PFSK-1 (cell line): ENCODE data around the gene PLXNC1.

Experiments used
- FOXP2 ChIP-seq: optimal IDR thresholded peaks from 2 replicates; pipeline ENCODE3; 2011; ENCODE audit warnings: borderline replicate concordance, control low read depth, inconsistent platforms; ENCODE audit not compliant: insufficient read depth; ENCODE audit errors: extremely low read length, extremely low read depth
- POLR2AphosphoS5 ChIP-seq: IDR thresholded peaks from 2 replicates; pipeline ENCODE4 v1.6.1; 2012; ENCODE audit warnings: low read depth, mild to moderate bottlenecking, control low read depth, low read length, moderate library complexity
- SIN3A ChIP-seq: IDR thresholded peaks from 2 replicates; pipeline ENCODE4 v1.6.1; 2012; ENCODE audit warnings: mild to moderate bottlenecking, low read length, moderate library complexity, borderline replicate concordance; ENCODE audit not compliant: insufficient read depth
- TAF1 ChIP-seq: IDR thresholded peaks from 2 replicates; pipeline ENCODE4 v1.6.1; 2012; ENCODE audit warnings: low read length, control low read depth, borderline replicate concordance; ENCODE audit not compliant: insufficient read depth
- TF ChIP-seq, protein P1 (sequence below), 2 experiments: IDR thresholded peaks; 2 replicates each; pipeline versions ENCODE4 v1.6.1 to v1.8.0; 2011 to 2012; ENCODE audit warnings: low read depth in 2 of 2, low read length in 2 of 2, control low read depth in 1 of 2, inconsistent platforms in 1 of 2, mild to moderate bottlenecking in 1 of 2, moderate library complexity in 1 of 2; ENCODE audit not compliant: insufficient read depth in 1 of 2

DNA sequence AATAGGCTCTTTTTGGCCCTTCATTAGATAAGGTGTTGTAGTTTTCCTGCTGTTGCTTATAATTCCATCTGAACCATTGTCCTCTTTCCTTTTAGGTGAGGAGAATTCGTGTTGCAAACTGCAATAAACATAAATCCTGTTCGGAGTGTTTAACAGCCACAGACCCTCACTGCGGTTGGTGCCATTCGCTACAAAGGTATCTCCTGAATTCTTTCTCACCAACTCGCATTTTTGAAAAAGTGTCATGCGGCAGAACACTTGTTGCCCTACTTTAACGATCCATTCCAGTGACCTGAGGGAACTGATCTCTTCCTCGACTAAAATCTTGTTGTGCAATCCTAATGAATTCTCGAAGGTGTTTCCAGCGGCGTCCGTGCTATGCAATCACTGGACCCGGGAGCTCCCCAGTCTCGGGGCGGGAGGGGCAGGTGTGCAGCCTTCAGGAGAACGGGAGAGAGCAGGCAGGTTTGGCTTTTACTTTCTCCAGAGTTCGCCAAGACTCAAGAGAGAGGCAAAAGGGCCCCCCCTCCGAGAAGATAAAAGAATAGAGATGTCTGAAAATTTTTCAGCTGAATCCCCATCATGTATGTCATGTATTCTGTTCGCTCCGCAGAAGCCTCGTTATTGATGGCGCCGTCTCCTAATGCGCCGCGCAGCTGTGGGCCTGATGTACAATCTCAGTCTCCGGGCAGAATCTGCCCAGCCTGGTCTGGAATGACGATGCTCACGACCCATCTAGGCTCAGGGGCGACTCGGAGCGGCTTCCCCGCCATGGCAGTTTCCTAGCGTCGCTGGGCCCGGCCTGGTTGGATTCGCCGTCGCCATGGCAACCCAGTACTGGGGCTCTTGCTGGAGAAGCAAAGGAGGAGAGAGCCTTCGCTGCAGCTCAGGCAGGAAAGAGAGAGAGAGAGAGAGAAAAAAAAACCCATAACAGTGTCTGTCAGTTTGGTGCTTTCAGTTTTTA lies 38.2 kb downstream of the PLXNC1 start:
- TF ChIP-seq TAF1 (no peak), POLR2AphosphoS5 (no peak), SIN3A (no peak), FOXP2 (no peak)
- TF ChIP-seq, protein P1, sequence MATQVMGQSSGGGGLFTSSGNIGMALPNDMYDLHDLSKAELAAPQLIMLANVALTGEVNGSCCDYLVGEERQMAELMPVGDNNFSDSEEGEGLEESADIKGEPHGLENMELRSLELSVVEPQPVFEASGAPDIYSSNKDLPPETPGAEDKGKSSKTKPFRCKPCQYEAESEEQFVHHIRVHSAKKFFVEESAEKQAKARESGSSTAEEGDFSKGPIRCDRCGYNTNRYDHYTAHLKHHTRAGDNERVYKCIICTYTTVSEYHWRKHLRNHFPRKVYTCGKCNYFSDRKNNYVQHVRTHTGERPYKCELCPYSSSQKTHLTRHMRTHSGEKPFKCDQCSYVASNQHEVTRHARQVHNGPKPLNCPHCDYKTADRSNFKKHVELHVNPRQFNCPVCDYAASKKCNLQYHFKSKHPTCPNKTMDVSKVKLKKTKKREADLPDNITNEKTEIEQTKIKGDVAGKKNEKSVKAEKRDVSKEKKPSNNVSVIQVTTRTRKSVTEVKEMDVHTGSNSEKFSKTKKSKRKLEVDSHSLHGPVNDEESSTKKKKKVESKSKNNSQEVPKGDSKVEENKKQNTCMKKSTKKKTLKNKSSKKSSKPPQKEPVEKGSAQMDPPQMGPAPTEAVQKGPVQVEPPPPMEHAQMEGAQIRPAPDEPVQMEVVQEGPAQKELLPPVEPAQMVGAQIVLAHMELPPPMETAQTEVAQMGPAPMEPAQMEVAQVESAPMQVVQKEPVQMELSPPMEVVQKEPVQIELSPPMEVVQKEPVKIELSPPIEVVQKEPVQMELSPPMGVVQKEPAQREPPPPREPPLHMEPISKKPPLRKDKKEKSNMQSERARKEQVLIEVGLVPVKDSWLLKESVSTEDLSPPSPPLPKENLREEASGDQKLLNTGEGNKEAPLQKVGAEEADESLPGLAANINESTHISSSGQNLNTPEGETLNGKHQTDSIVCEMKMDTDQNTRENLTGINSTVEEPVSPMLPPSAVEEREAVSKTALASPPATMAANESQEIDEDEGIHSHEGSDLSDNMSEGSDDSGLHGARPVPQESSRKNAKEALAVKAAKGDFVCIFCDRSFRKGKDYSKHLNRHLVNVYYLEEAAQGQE (IDR thresholded peaks at IDR 0.05; ENCODE audit: insufficient read depth in 1 of 2, low read depth in 2 of 2, low read length in 2 of 2): no peak
